ENCODE measurements around the gene ZBTB4.

GRCh38 chr17:7435676-7436555 lies 43.5 kb downstream of the ZBTB4 start:
- TF ChIP-seq CTCF (conservative IDR thresholded peaks at IDR 0.05; ENCODE audit: low read depth, low read length) = peak; percentile 32; the same call in 1 of the 2 replicates
- no peak for TF ChIP-seq EZH2 (IDR thresholded peaks at IDR 0.05; ENCODE audit: low read length, unreplicated experiment)

All from PC-3 (cell line).